HG02973 (cell line): ENCODE results near the gene COL5A1.
"Not testable (repeated sequence)": the region's sequence is repeated elsewhere in the genome, so short reads cannot be mapped to it uniquely, and the experiment has no call there.

Experiments used
- ATAC-seq: cut with Tn5 transposase; IDR thresholded peaks from one replicate; pipeline ENCODE4 v1.9.1; 2021; ENCODE audit warnings: moderate library complexity; ENCODE audit not compliant: unreplicated experiment

The COL5A1 gene

DNA sequence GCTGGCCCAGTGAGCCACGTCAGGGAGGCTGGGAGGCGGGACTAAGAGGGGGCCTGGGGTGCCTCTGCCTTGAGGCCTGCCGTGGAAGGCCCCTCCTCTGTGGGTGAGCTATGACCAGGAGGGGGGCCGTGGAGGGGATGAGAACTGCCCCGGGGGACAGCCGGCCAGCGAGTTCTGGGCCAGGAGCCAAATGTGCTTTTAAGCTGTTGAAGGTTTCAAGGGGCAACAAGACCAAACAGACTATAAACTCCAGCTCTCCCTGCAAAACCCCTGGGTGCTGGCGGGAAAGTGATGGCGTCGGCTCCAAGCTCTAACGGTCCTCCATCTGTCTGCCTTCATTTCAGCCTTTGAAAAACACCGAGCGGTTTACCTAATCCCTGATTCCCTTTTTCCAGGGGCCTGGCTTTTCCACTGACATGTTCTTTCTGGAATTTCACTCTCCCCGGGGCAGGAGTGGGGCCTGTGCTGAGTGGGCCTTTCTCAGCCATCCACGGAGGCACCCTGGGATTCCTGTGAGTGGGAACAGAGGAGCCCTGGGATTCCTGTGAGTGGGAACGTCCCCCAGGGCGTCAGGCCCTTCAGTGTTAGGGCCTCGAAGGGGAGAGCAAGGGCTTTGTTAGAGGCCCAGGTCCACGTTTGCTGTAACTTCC lies 65.6 kb downstream of the COL5A1 start:
- no peak for ATAC-seq

DNA sequence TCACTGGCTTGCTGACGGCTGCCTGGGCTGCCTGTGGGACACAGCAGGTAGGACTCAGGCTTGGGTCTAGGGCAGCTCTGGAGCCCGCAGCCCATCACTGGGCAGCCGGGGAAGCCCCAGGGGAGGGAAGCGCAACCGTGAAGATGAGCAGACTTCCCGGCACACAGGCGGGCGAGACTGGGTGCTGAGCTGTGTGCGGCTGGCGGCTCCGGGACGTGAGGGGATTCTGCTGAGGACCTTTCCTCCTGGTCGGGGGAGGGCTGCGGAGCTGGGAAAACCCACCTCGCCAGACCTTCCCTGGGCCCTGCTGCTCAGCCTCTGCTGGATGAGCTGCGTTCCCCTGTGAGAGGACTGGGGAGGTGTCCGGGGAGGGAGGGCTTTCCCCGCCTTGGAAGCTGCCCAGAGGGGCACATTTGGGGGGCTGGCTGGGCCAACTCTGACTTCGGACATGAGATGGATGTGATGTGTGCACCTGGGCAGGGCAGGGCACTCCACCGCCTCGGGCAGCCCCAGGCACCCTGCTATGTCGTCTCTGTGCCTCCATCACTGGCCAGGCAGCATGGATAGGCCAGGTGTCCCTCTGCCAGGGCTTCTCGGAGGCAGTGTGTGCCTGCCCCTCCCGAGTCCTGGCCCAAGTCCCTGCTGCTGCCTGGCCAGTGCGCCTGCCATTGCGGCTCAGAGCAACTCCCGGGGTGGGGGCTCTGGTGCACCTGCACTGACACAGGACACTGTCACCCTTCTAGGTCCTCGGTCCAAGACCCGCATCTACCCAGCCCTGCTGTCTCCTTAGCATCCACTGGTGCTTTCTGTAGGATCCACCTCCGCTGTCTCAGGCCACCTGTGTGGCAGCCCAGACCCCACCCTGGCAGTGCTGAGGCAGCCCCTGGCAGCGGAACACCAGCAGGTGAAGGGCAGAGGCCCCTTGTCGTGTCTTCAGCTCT lies 66.4 kb downstream of the COL5A1 start:
- ATAC-seq: no peak

DNA sequence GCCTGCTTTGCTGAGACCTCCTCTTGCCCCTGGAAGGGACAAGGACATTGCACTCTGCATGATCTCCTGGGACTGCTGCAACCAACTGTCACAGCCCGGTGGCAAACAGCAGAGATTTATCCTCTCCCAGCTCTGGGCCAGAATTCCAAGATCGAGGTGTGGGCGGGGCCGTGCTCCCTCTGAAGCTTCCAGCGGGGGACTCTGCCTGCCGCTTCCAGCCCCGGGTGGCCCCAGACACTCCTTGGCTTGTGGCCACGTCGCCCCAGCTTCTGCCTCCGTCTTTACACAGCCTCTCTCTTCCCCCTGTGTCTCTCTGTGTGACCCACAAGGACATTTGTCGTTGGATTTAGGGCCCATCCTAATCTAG lies 67.1 kb downstream of the COL5A1 start:
- ATAC-seq: no peak

DNA sequence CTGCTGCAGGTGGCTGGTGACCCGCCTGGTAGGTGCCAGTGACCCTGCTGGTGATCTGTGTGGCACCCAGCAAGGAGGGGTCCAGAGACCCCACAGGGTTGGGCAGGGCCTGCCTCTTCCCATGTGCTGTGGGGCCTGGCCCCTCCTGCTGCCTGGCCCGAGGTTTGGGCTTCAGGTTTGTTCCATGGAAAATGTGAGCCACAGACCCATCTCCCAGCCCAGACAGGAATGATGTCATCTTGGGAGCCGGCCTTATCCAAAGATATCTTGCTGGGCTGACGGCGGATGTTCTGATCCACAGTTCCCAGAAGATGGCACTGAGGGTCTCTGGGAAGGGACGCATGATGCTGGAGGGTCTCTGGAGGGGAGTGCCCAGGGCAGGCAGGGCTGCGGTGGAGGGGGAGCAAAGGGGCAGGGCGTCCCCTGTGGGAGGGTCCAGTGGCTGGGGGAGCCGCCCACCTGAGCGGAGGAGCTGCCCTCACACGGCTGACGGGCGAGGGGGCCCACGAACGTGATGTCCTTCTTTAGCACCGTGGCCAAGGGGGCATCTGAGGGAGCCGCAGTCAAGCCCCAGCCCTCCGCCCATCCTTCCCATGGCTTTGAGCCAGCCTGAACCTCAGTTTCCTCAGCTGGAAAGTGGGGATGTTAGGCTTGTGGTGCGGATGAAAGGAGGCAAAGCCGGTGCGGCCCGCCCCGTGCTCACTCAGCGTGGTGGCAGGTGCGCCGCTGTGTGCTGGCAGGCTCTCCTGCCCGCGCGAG lies 68.1 kb downstream of the COL5A1 start:
- ATAC-seq: no peak

DNA sequence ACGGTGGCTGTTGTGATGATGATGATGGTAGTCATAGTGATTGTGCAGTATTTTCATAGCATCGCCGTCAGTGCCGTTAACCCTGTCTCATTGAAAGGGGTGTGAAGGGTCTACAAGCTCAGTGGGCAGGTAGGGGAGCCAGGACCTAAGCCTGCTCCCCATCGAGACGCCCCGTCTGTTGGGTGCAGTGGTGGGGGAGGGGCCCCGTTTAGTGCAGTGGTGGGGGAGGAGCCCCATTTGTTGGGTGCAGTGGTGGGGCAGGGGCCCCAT lies 68.6 kb downstream of the COL5A1 start:
- no peak for ATAC-seq

DNA sequence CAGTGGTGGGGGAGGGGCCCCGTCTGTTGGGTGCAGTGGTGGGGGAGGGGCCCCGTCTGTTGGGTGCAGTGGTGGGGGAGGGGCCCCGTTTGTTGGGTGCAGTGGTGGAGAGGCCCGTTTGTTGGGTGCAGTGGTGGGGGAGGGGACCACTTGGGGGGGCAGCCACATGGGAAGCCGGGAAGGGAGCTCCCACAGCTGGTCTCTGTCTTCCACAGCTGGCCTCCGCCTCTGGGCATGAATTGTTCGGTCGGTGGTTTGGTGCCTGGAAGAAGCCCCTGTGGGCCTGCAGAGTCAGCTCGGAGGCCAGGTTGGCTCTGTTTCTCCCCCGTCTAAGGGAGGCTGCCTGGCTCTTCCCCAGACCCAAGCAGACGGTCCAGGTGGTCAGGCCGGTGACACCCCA lies 69.3 kb downstream of the COL5A1 start:
- ATAC-seq: no peak

DNA sequence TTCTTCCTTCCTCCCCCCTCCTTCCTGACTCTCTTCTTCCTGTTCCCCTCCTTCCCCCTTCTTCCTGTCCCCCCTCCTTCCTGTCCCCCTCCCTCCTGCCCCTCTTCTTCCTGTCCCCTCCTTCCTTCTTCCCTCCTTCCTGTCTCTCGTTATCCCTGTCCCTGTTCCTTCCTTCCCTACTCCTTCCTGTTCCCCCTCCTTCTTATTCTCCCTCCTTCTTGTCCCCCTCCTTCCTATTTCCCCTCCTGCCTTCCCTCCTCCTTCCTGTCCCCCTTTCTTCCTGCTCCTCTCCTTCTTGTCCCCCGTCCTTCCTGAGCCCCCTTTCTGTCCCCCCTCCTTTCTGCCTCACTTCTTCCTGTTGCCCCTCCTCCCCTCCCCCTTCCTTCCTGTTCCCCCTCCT lies 70.6 kb downstream of the COL5A1 start:
- ATAC-seq: no peak

DNA sequence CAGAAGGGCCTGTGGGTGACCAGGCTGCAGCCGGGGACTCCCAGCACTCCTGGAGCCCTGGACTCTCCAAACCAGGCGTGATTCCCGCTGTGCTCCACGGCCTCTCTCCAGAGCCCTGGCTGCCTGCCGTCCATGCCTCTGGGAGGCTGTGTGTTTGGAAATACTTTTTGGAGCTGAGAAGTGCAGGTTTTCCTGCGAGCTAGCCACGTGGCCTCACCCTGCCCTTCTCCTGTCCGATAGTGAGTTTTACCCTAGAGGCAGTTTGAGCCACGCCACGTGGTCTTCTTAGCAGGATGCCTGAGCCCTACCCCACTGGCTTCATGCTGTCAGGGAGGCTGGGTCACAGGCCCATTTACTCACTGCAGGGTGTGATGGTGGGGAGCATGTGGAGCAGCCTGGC lies 71.3 kb downstream of the COL5A1 start:
- ATAC-seq: no peak

DNA sequence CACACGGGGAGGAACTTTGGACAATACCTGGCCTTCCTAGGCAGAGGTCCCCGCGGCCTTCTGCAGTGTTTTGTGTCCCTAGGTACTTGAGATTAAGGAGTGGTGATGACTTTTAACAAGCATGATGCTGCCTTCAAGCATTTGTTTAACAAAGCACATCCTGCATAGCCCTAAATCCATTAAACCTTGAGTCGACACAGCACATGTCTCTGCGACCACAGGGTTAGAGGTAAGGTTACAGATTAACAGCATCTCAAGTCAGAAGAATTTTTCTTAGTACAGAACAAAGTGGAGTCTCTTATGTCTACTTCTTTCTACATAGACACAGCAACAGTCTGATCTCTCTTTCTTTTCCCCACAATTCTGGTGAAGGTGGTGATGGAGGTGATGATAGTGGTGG lies 73.9 kb downstream of the COL5A1 start:
- not testable (repeated sequence) for ATAC-seq

DNA sequence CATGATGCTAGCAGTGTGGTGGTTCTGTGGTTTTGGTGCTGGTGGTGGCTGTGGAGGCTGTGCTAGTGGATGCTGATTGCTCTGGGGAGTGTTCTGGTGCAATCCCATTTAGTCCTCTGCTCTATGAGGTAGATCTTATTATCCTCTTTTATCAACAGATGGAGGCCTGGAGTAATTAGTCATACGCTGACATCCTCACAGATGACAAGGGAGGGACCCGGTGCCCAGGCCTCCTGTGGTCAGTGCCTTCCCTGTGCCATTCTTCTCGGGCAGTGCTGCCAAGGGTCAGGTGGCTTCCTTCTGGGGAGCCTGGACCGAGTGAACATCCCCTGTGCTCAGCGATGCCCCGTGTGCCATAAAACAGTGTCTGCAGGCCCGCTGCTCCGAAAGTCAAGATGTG lies 74.5 kb downstream of the COL5A1 start:
- ATAC-seq: no peak

DNA sequence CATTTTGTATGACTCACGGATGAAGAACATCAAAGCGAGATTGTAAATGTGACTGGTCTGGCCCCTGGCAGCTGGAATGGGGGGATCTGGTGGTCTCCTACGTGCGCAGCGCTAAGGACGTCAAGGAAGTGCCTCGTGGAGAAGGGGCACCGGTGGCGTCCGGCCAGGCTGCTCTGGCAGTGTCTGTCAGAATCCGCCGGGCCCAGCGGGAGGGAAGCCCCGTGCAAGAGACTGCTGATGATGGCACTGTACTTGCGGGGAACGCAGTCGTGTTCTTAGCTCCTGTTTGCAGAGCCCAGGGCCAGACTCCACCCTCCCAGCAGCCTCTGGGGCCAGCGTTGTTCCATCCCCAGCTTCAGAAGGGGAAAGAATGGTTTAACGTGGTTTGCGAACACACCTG lies 75.5 kb downstream of the COL5A1 start:
- no peak for ATAC-seq

DNA sequence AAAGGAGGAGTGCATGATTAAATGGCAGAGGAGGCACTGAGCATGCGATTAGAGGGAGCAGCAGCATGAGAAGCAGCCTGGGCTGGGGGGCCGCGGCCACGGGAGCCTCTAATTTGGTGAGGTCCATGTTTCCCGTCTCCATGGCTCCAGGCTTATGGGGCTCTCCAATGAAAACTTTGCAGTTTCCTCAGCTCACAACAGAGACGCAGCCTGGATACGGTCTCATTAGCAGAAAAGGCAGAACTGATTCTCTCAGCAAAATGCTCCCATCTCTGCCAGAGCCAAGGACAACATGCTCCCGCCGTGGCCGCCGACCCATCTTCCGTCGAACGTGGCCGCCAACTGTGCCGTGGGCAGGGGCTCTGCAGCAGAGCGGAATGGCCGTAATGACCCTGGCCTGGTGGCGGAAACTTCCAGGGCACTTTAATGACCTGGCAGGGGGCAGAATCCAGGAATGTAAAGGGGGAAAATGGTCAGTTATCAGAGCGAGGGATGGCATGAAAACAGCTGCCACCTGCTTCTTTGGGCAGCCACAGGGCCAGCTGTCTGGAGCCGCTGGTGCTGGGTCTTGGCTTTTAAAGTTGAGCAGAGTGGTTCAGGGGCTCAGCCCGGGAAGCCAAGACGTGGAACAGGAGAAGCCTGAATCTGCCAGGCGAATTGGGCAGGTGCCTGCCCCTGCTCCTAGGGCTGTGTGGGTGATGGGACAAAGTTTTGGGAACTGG lies 76.5 kb downstream of the COL5A1 start:
- ATAC-seq: no peak

DNA sequence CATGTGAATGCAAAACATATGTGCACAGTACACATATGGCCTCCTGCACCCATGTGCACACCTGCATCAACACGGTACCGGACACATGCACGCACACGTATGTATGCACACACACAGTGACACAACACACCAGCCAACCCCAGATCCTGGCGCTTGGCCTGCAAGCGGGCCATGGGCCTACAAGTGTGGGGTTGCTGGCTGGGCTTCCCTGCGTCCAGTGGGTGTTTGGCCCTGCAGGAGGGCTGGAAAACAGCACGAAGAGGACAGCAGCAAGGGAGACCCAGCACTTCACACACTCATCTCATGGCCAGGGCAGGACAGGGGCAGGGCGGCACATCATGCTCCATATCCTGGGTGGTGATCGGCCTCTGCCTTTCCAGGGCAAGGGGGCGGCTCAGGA lies 77.7 kb downstream of the COL5A1 start:
- no peak for ATAC-seq

DNA sequence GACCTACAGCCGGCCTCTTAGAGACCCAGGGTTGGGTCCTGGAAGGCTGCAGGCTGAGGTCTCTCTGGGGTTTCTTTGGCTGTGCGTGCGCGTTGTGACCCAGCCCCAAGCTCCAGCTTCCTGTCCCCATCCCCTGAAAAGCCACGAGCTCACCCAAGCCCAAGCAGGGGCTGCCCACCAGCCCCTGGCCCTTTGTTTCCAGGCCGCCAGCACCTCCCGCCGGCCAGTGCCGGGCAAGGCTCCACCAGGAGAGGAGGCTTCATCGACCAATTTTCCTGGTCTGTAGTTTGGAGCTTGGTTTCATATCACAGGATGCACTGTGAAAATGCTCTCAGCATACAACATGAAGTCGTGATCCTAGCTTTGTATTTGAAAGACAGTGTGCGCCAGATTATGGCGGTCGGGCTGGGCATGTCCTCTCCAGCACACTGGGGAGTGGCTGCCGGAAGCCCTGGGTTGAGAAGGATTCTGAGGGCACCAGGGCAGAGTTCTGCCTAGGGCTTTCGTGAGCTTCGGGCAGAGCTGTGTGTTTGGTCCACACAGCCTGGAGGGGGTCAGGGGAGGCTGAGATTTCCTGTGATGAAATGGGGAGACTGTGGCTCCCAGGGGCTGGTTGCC lies 78.6 kb downstream of the COL5A1 start:
- no peak for ATAC-seq

DNA sequence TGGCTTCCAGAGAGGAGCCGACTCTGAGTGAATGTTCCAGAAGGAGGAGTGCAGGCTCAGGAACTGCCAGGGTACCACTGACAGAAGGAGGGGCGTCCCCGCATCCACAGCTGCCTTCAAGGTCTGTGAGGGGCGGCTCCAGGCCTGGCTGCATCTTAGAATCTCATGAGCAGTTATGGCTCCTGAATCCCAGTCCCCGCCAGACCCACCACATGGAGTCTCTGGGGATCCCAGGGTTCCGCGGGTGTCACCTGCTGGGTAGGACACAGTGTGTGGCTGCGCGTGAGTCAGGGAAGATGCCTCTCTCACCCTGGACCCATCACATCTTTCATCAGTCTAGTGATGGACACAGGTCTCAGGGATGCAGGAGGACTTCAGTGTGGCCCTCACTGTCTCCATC lies 79.2 kb downstream of the COL5A1 start:
- no peak for ATAC-seq

DNA sequence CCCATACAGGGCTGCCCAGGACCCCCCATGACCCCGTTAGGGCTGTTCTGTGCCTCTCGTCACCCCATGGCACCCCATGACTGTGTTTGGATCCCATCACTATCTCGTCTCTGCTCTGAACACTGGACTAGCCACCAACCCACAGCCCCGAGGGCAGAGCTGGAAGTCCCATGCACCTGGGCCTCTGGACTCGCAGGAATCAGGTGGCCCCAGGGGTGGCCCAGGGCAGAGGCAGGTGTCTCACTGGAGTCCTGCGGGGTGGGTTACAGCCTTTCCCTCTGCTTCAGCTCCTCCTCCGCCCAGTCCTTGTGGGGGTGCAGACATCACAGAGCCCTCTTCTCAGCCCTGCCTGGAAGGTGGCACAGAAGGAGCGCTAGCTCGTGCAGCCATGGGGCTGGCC lies 79.7 kb downstream of the COL5A1 start:
- ATAC-seq: no peak

DNA sequence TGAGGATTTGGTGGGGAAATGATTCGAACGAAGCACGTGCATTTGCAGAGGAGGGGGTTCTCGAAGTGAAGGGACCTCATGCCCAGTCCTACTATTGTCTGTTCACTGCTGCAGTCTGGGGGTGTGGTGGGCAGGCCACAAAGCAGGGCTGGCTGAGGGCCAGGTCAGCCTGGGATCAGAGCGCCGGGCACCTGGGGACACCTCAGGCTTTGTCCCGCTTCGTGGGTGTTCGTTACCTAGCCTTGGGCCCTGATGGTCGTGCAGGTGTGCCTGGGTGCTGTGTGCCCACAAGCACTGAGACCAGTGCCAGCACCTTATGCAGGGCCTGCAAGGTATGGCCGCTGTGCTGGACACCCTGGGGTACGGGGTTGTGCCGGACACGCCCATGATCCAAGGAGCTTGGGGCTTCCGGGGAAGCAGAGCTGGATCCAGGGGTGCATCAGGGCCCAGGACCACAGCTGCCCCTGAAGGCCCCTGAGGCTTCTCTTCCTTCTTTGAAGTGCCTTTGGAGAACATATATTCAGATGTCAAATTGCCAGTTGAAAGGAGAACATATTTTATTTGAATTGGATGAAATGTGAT lies 80.6 kb downstream of the COL5A1 start:
- no peak for ATAC-seq

DNA sequence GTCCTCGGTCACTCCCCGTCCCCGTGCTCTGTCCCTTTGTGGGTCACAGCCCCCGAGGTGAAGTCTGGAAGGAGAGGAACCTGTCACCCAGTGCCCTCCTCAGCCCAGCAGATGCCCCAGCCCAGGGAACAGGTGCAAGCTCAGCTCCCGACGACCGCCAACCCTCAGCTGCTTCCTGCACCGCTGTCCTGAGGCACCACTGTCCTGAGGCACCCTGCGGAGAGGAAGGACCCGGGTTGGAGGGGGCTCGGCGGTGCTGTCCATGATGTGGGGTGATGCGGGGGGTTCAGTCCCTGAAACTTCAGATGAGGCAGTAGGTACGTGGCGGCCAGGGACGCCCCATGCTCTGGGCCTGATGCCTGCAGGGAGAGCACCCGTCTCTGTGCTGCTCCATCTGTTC lies 81.4 kb downstream of the COL5A1 start:
- no peak for ATAC-seq

DNA sequence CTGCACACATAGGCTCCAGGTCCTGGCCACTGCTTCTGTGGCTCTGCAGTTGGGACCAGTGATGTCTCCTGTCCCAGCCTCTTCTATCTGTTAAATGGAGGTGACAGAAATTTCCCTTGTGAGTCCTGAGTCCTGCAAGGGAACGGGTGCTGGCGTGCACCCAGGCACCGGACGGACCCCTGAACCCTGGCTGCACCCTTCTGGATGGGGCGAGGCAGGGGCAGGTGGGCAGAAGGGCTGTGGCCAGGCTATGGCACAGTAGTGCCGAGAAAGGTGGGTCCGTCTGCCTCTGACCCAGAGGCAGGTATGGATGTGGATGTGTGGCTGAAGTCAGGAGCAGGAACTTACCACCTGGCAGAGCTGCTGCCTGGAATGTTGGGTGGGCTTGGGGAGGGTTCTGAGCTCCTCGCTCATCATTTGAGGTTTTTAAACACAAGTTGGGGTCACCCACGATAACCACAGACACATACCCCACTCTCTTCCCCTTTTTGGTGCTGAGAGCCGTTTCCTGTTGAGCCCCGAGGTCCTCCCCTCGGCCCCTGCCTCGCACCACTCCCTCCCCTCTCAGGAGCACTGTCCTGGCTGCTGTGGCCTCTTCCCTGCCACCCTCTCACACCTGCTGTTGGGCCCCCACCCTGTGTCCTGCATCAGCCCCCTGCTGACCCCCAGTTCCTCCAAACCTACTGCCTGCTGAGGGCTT lies 82.0 kb downstream of the COL5A1 start:
- ATAC-seq: no peak
